GM10266 (cell line): Measurements from ENCODE around the gene INPP4A.

Source experiments
- DNase-seq: peaks from one replicate; pipeline ENCODE4 v3.0.0; 2012; ENCODE audit errors: extremely low spot score
- CTCF ChIP-seq: IDR thresholded peaks from 2 replicates; pipeline ENCODE4 v1.5.1; 2012; ENCODE audit warnings: mild to moderate bottlenecking, low read depth; ENCODE audit not compliant: control insufficient read depth, insufficient read depth; ENCODE audit errors: missing control alignments

Gene INPP4A

GRCh38 chr2:98461498-98462049, 16.9 kb downstream of the INPP4A start:
- DNase-seq: no peak
- TF ChIP-seq CTCF: no peak

- no peak for DNase-seq
These were observed 18.4 kb downstream of the INPP4A start for GRCh38 chr2:98463081-98463481.

GRCh38 chr2:98463551-98463971, 18.9 kb downstream of the INPP4A start:
- no peak for DNase-seq
- no peak for TF ChIP-seq CTCF

More at GRCh38 chr2:98463081-98463481, 18.4 kb downstream of the INPP4A start:
- TF ChIP-seq CTCF: no peak

- TF ChIP-seq CTCF: no peak
- DNase-seq: no peak
These were observed 19.5 kb downstream of the INPP4A start for GRCh38 chr2:98463988-98464771.

- TF ChIP-seq CTCF: no peak
- no peak for DNase-seq
These were observed 20.2 kb downstream of the INPP4A start for GRCh38 chr2:98464772-98465310.

GRCh38 chr2:98465456-98466226, 21.0 kb downstream of the INPP4A start:
- no peak for DNase-seq
- TF ChIP-seq CTCF: no peak
